HCT116 (cell line): Measurements from ENCODE around the gene PTX4. TPM values are rescaled to one million over a fixed set of nuclear protein-coding genes. Genes with fewer than 3 reads are reported as not detected.
A peak's percentile ranks its signal among the peaks of the same experiment; 100 is the strongest.

Source experiments
- ATAC-seq: fragments of 200-7000 bp; cut with Tn5 transposase; 2 replicates; pipeline ENCODE4 v1.9.1; 2020; ENCODE audit warnings: mild to moderate bottlenecking, moderate library complexity
- BruUV-seq: library from RNA; stranded (reverse); fragments of 400-500 nt; replicated peaks from 2 replicates; lab custom pipeline; 2021; lab: Mats Ljungman, UMichigan
- CTCF ChIA-PET: fragments of 300-600 bp; sonication (Branson Sonifier 250); formaldehyde crosslinking; loops from one replicate; lab custom pipeline; 2021; ENCODE audit warnings: antibody characterized with exemption; lab: Charles Lee
- POLR2A ChIA-PET: fragments of 300-600, 350-600 bp; sonication (Branson Sonifier 250); formaldehyde crosslinking; loops from one replicate; lab custom pipeline; 2021; ENCODE audit warnings: antibody characterized with exemption; lab: Charles Lee
- RAD21 ChIA-PET, 2 experiments: fragments of 300-600 bp; sonication (Branson Sonifier 250); formaldehyde crosslinking; loops; one replicate each; lab custom pipeline; 2023; ENCODE audit warnings: low total read pairs in 2 of 2; ENCODE audit not compliant: uncharacterized antibody in 2 of 2, unreplicated experiment in 2 of 2, low non-redundant PET in 1 of 2; lab: Charles Lee
- DNase-seq: peaks from one replicate; pipeline ENCODE4 v3.0.0-alpha.2; 2010; ENCODE audit warnings: low read depth, low spot score
- H2AFZ ChIP-seq: fragments of 200-600 bp; shearing (Covaris generic), sonication (generic); 2 replicates; pipeline ENCODE4 v1.6.1; 2017; ENCODE audit warnings: low read depth, mixed run types, mixed read lengths, antibody characterized with exemption, low read length; ENCODE audit not compliant: poor library complexity, severe bottlenecking
- H3K27ac ChIP-seq: 2 replicates; pipeline ENCODE4 v1.5.1; 2012; ENCODE audit warnings: low read depth, low read length
- H3K27me3 ChIP-seq: fragments of 200-600 bp; sonication (generic); 2 replicates; pipeline ENCODE4 v1.6.1; 2016; ENCODE audit warnings: mixed run types, low read length, mixed read lengths; ENCODE audit not compliant: insufficient read depth
- H3K36me3 ChIP-seq, 2 experiments: fragments of 200-500 bp in 1 of 2; fragments of 200-600 bp in 1 of 2; sonication (Bioruptor generic) in 1 of 2; sonication (generic) in 1 of 2; 2 replicates each; pipeline versions ENCODE4 v1.5.1 to v1.6.1; 2014 to 2016; ENCODE audit warnings: low read length in 2 of 2, inconsistent platforms in 1 of 2, mixed read lengths in 1 of 2, mixed run types in 1 of 2; ENCODE audit not compliant: insufficient read depth in 2 of 2, control insufficient read depth in 1 of 2
- H3K4me1 ChIP-seq, 2 experiments: fragments of 200-600 bp in 1 of 2; sonication (generic) in 1 of 2; 2 replicates each; pipeline versions ENCODE4 v1.5.1 to v1.6.1; 2012 to 2017; ENCODE audit warnings: low read length in 2 of 2, inconsistent platforms in 1 of 2, mild to moderate bottlenecking in 1 of 2, mixed read lengths in 1 of 2, mixed run types in 1 of 2, moderate library complexity in 1 of 2; ENCODE audit not compliant: insufficient read depth in 2 of 2, control insufficient read depth in 1 of 2
- H3K4me2 ChIP-seq: fragments of 200-600 bp; sonication (generic); 2 replicates; pipeline ENCODE4 v1.6.1; 2017; ENCODE audit warnings: mixed run types, low read length, mixed read lengths
- H3K4me3 ChIP-seq, 2 experiments: fragments of 200-600 bp in 1 of 2; sonication (generic) in 1 of 2; replicated peaks in 1 of 2; 2 replicates each; pipeline ENCODE4 v1.5.1; 2011 to 2016; ENCODE audit warnings: low read length in 2 of 2, control low read depth in 1 of 2, low read depth in 1 of 2, mild to moderate bottlenecking in 1 of 2, mixed read lengths in 1 of 2, mixed run types in 1 of 2
- H3K79me2 ChIP-seq: fragments of 200-600 bp; sonication (generic); 2 replicates; pipeline ENCODE4 v1.6.1; 2017; ENCODE audit warnings: mild to moderate bottlenecking, mixed run types, low read length, moderate library complexity, mixed read lengths; ENCODE audit not compliant: insufficient read depth
- H3K9ac ChIP-seq: fragments of 200-600 bp; sonication (generic); 2 replicates; pipeline ENCODE4 v1.6.1; 2016; ENCODE audit warnings: low read length, mixed read lengths
- H3K9me2 ChIP-seq: fragments of 200-600 bp; sonication (generic), shearing (Covaris generic); 2 replicates; pipeline ENCODE4 v1.6.1; 2017; ENCODE audit warnings: mixed run types, mild to moderate bottlenecking, moderate library complexity; ENCODE audit not compliant: insufficient read depth
- H3K9me3 ChIP-seq, 2 experiments: fragments of 200-500 bp in 1 of 2; fragments of 200-600 bp in 1 of 2; sonication (Bioruptor generic) in 1 of 2; sonication (generic) in 1 of 2; 2 replicates each; pipeline ENCODE4 v1.6.1; 2014 to 2017; ENCODE audit warnings: low read length in 2 of 2, mixed read lengths in 2 of 2, inconsistent platforms in 1 of 2, low read depth in 1 of 2, mild to moderate bottlenecking in 1 of 2, mixed run types in 1 of 2, moderate library complexity in 1 of 2; ENCODE audit not compliant: control insufficient read depth in 1 of 2, insufficient read depth in 1 of 2
- H4K20me1 ChIP-seq: fragments of 200-600 bp; sonication (generic), shearing (Covaris generic); 2 replicates; pipeline ENCODE4 v1.6.1; 2017; ENCODE audit warnings: mixed run types, mild to moderate bottlenecking, moderate library complexity; ENCODE audit not compliant: insufficient read depth
- CBX3 ChIP-seq: IDR thresholded peaks from 2 replicates; pipeline ENCODE4 v1.6.1; 2012; ENCODE audit warnings: low read depth
- CEBPB ChIP-seq: IDR thresholded peaks from 2 replicates; pipeline ENCODE4 v1.6.1; 2012; ENCODE audit warnings: low read depth
- EGR1 ChIP-seq: IDR thresholded peaks from 2 replicates; pipeline ENCODE4 v1.6.1; 2012; ENCODE audit warnings: low read depth
- MAX ChIP-seq: IDR thresholded peaks from 2 replicates; pipeline ENCODE4 v1.6.1; 2012
- POLR2A ChIP-seq: IDR thresholded peaks from 2 replicates; pipeline ENCODE4 v1.7.0; 2011; ENCODE audit warnings: borderline replicate concordance; ENCODE audit not compliant: insufficient read depth, insufficient read length; ENCODE audit errors: extremely low read depth
- SIN3A ChIP-seq: IDR thresholded peaks from 2 replicates; pipeline ENCODE4 v1.6.1; 2012; ENCODE audit warnings: low read depth
- SP1 ChIP-seq: IDR thresholded peaks from 2 replicates; pipeline ENCODE4 v1.6.1; 2012; ENCODE audit warnings: low read depth
- ZFX ChIP-seq: fragments of 450-650 bp; IDR thresholded peaks from 2 replicates; pipeline ENCODE4 v1.6.1; 2017
- ZNF274 ChIP-seq: fragments of 200-500 bp; sonication (Bioruptor generic); IDR thresholded peaks from 2 replicates; pipeline ENCODE4 v1.6.1; 2014; ENCODE audit warnings: mild to moderate bottlenecking, low read depth, low read length, inconsistent platforms
- intact Hi-C: fragments of 100-400 bp; cut with micrococcal nuclease; formaldehyde crosslinking; loops from 2 replicates; pipeline ENCODE4 v1.10.0; 2022
- total RNA-seq: library from RNA; stranded (reverse); gene quantifications from one replicate; pipeline ENCODE4 v1.2.1, GENCODE V29; 2021; ENCODE audit not compliant: unreplicated experiment

Gene PTX4
- total RNA-seq, 1 experiment from 2014 or later = not detected

- ATAC-seq = no peak
- no TSS peak for BruUV-seq
- peaks cover 0 to 3% of the 10 kb centered on the region in 2 experiments; a peak in 1 of 4 replicates for H3K36me3 ChIP-seq
- RAD21 ChIA-PET = no interaction called here
- no peak for TF ChIP-seq EGR1
- TF ChIP-seq SIN3A = no peak
- TF ChIP-seq CBX3 = no peak
- no peak for TF ChIP-seq CEBPB
- TF ChIP-seq ZFX = no peak
- TF ChIP-seq MAX = no peak
- TF ChIP-seq, all 23 proteins: peak for 0
- H3K9me2 ChIP-seq = no peaks in the 10 kb centered on the region
- DNase-seq = no peak
- H3K27me3 ChIP-seq = no peaks in the 10 kb centered on the region
- no peak overlapping the region for H3K9ac ChIP-seq
- no peaks in the 10 kb centered on the region for H3K79me2 ChIP-seq
- no peaks in the 10 kb centered on the region for H3K4me1 ChIP-seq
- H3K27ac ChIP-seq = no peak overlapping the region
- no peak overlapping the region for H3K4me3 ChIP-seq
- H3K9me3 ChIP-seq = no peaks in the 10 kb centered on the region
- ChIA-PET CTCF (no interaction called here), POLR2A (no interaction called here)
- H4K20me1 ChIP-seq = no peaks in the 10 kb centered on the region
- intact Hi-C loops = no loop called here
- H2AFZ ChIP-seq = no peak overlapping the region
- H3K4me2 ChIP-seq = no peak overlapping the region
These were observed 24.0 kb upstream of the PTX4 start for GRCh38 chr16:1512774-1513173.

- BruUV-seq = no TSS peak
- intact Hi-C loops = no loop called here
- no peaks in the 10 kb centered on the region for H3K27me3 ChIP-seq
- no peak for DNase-seq
- H3K9me2 ChIP-seq = no peaks in the 10 kb centered on the region
- H3K27ac ChIP-seq = no peak overlapping the region
- no peaks in the 10 kb centered on the region for H4K20me1 ChIP-seq
- H3K9ac ChIP-seq = no peak overlapping the region
- ATAC-seq = peak; percentile 47
- H3K4me1 ChIP-seq = no peaks in the 10 kb centered on the region
- RAD21 ChIA-PET = no interaction called here
- no peak for TF ChIP-seq SP1
- no peak for TF ChIP-seq POLR2A
- TF ChIP-seq ZNF274 = no peak
- TF ChIP-seq CEBPB = no peak
- H2AFZ ChIP-seq = no peak overlapping the region
- no peaks in the 10 kb centered on the region for H3K79me2 ChIP-seq
- POLR2A ChIA-PET = no interaction called here
- CTCF ChIA-PET = no interaction called here
- no peak overlapping the region for H3K4me2 ChIP-seq
- no peaks in the 10 kb centered on the region for H3K9me3 ChIP-seq
- H3K36me3 ChIP-seq = peaks cover 0 to 3% of the 10 kb centered on the region in 2 experiments; a peak in 1 of 4 replicates
- no peak overlapping the region for H3K4me3 ChIP-seq
These were observed 23.2 kb upstream of the PTX4 start for GRCh38 chr16:1511662-1512569.
